ENCODE measurements around the gene PCSK5. TPM values are rescaled to one million over a fixed set of nuclear protein-coding genes. Genes with fewer than 3 reads are reported as not detected.
"Not testable (repeated sequence)": the region's sequence is repeated elsewhere in the genome, so short reads cannot be mapped to it uniquely, and the experiment has no call there.

Gene PCSK5
- total and polyA plus RNA-seq, 10 donors = 0.28 to 8.1 (median 5.5) TPM

DNA sequence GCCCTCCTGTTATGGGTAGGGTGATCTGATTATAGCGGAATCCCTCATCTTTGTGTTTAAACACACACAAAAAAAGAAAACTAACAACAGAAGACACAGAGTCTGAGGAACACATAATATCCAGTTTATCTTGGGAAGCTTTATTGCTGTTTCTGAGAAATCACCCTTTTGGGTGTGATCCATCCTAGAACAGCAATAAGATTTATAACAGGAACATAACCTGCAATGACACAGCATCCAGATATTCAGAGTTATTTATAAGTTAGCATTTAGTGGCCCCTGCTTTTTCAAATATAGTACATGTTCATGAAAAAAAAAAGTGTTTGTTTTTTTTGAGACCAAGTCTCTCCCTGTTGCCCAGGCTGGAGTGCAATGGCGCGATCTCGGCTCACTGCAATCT, 423.8 kb downstream of the PCSK5 start:
- no peak overlapping the region for H3K4me3 ChIP-seq
- intact Hi-C loops (cut with DNase I; ENCODE audit: low total_unique reads) = no loop called here
- TF ChIP-seq POLR2AphosphoS5 (IDR thresholded peaks at IDR 0.05) (no peak), POLR2A (IDR thresholded peaks at IDR 0.05) (no peak)
- TF ChIP-seq, protein P1, sequence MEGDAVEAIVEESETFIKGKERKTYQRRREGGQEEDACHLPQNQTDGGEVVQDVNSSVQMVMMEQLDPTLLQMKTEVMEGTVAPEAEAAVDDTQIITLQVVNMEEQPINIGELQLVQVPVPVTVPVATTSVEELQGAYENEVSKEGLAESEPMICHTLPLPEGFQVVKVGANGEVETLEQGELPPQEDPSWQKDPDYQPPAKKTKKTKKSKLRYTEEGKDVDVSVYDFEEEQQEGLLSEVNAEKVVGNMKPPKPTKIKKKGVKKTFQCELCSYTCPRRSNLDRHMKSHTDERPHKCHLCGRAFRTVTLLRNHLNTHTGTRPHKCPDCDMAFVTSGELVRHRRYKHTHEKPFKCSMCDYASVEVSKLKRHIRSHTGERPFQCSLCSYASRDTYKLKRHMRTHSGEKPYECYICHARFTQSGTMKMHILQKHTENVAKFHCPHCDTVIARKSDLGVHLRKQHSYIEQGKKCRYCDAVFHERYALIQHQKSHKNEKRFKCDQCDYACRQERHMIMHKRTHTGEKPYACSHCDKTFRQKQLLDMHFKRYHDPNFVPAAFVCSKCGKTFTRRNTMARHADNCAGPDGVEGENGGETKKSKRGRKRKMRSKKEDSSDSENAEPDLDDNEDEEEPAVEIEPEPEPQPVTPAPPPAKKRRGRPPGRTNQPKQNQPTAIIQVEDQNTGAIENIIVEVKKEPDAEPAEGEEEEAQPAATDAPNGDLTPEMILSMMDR (IDR thresholded peaks at IDR 0.05 in 8 of 11, conservative IDR thresholded peaks at IDR 0.05 in 3 of 11) = no peak
- no peaks in the 10 kb centered on the region for H3K9me3 ChIP-seq
- H3K27ac ChIP-seq = no peak overlapping the region
- H3K36me3 ChIP-seq = no peaks in the 10 kb centered on the region
- DNase-seq = no peak
- WGBS, 5 donors = 89 to 96% (median 91%) methylated on average over 4 of the region's 4 CpGs
- no peaks in the 10 kb centered on the region for H3K27me3 ChIP-seq (replicated peaks in 1 of 7)
- no peaks in the 10 kb centered on the region for H3K4me1 ChIP-seq

DNA sequence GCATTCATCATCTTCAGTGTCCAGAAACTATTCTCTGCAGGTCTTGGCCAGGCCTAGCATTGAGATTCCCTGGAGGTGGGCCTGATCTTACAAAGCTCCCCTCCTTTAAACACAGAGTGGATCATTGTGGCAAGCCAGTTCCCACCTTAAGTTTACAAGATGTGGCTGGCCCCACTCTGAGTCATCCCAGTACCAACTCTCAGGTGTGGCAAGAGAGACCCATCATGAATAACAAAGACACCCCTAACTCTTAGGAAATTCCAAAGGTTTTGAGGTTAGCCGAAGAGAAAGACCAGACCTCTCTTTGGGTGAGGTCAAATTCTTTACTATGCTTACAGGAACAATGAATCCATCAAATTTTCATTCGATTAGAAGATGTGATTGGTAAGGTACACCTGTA, 425.6 kb downstream of the PCSK5 start:
- Histone ChIP-seq H3K27ac (no peak overlapping the region), H3K9me3 (no peaks in the 10 kb centered on the region), H3K36me3 (no peaks in the 10 kb centered on the region), H3K4me1 (no peaks in the 10 kb centered on the region), H3K27me3 (replicated peaks in 1 of 7) (no peaks in the 10 kb centered on the region), H3K4me3 (no peak overlapping the region)
- WGBS, 5 donors = 82 to 94% (median 85%) methylated on average over 2 of the region's 2 CpGs
- DNase-seq = no peak
- TF ChIP-seq POLR2A (IDR thresholded peaks at IDR 0.05) (no peak), POLR2AphosphoS5 (IDR thresholded peaks at IDR 0.05) (no peak)
- TF ChIP-seq, protein P1 (IDR thresholded peaks at IDR 0.05 in 8 of 11, conservative IDR thresholded peaks at IDR 0.05 in 3 of 11) = no peak
- intact Hi-C loops (cut with DNase I; ENCODE audit: low total_unique reads) = no loop called here

DNA sequence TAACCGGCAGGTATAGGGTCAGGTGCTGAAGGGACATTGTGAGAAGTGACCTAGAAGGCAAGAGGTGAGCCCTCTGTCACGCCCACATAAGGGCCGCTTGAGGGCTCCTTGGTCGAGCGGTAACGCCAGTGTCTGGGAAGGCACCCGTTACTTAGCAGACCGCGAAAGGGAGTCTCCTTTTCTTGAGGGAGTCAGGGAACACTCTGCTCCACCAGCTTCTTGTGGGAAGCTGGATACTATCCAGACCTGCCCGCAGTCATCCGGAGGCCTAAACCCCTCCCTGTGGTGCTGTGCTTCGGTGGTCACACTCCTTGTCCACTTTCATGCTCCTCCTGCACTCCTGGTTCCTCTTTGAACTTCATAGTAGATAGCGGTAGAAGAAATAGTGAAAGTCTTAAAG, 429.0 kb downstream of the PCSK5 start:
- H3K9me3 ChIP-seq; H3K27ac ChIP-seq; H3K4me1 ChIP-seq; H3K36me3 ChIP-seq; DNase-seq; H3K27me3 ChIP-seq (replicated peaks in 1 of 7); intact Hi-C loops (cut with DNase I; ENCODE audit: low total_unique reads); H3K4me3 ChIP-seq: not testable (repeated sequence)
- WGBS, 5 donors = 89 to 92% (median 91%) methylated on average over 13 of the region's 13 CpGs

DNA sequence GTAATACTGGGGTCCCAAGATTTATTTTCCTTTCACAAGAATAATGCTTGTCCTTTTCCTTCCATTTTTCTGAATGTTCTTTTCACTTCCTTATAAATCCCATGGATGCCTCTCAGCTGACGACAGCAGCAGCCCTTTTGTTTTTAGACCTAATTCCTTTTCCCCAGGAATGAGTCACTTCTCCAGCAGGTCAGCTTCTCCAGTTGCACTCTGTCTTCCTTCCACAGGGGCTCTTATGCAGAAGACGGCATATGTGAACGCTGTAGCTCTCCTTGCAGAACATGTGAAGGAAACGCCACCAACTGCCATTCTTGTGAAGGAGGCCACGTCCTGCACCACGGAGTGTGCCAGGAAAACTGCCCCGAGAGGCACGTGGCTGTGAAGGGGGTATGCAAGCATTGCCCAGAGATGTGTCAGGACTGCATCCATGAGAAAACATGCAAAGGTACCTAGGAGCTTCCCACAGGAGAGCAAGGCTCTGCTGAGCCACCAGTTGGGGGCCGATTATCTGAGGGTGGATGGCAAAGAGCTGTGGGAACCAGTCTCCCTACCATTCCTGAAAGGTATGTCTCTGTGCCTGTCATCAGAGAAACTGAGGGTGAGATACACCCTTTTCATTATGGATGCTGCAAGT, 430.8 kb downstream of the PCSK5 start:
- peaks cover 0 to 7% (median 0%) of the 10 kb centered on the region in 7 donors for H3K27me3 ChIP-seq (replicated peaks in 1 of 7)
- H3K4me1 ChIP-seq = no peaks in the 10 kb centered on the region
- H3K36me3 ChIP-seq = no peaks in the 10 kb centered on the region
- no peak for DNase-seq
- 36 to 56% (median 44%) methylated on average over 9 of the region's 9 CpGs for WGBS, 5 donors
- no peak overlapping the region for H3K4me3 ChIP-seq
- no peak overlapping the region for H3K27ac ChIP-seq
- TF ChIP-seq, protein P1 (IDR thresholded peaks at IDR 0.05 in 8 of 11, conservative IDR thresholded peaks at IDR 0.05 in 3 of 11) = no peak
- no peak for TF ChIP-seq POLR2A (IDR thresholded peaks at IDR 0.05)
- no peak for TF ChIP-seq POLR2AphosphoS5 (IDR thresholded peaks at IDR 0.05)
- no peaks in the 10 kb centered on the region for H3K9me3 ChIP-seq
- intact Hi-C loops (cut with DNase I; ENCODE audit: low total_unique reads) = no loop called here

DNA sequence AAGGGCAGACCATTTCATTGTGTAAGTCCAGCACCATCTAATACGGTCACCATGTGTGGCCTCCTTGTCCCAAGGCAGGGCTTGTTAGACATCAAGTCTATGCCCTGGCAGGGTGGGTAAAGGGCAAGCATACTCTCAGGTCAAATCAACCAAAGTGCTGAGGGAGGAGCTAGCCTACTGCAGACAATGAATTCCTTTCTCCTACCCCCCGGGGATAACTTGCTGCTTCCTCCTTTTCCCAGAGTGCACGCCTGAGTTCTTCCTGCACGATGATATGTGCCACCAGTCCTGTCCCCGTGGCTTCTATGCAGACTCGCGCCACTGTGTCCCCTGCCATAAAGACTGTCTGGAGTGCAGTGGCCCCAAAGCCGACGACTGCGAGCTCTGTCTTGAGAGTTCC, 432.3 kb downstream of the PCSK5 start:
- H3K36me3 ChIP-seq = no peaks in the 10 kb centered on the region
- TF ChIP-seq, protein P1 (IDR thresholded peaks at IDR 0.05 in 8 of 11, conservative IDR thresholded peaks at IDR 0.05 in 3 of 11) = no peak
- TF ChIP-seq POLR2A (IDR thresholded peaks at IDR 0.05) = no peak
- TF ChIP-seq POLR2AphosphoS5 (IDR thresholded peaks at IDR 0.05) = no peak
- no peaks in the 10 kb centered on the region for H3K4me1 ChIP-seq
- WGBS, 5 donors = 59 to 81% (median 65%) methylated on average over 10 of the region's 10 CpGs
- peaks cover 0 to 7% (median 0%) of the 10 kb centered on the region in 7 donors for H3K27me3 ChIP-seq (replicated peaks in 1 of 7)
- intact Hi-C loops (cut with DNase I; ENCODE audit: low total_unique reads) = no loop called here
- no peaks in the 10 kb centered on the region for H3K9me3 ChIP-seq
- no peak for DNase-seq
- H3K4me3 ChIP-seq = no peak overlapping the region
- no peak overlapping the region for H3K27ac ChIP-seq
